HG03432 (cell line): ENCODE data around the gene TEX44.

Source experiments
- ATAC-seq: cut with Tn5 transposase; IDR thresholded peaks from one replicate; pipeline ENCODE4 v1.9.1; 2021; ENCODE audit warnings: mild to moderate bottlenecking, moderate library complexity; ENCODE audit not compliant: unreplicated experiment

The TEX44 gene

GRCh38 chr2:231604685-231605606, 12.3 kb downstream of the TEX44 start:
- ATAC-seq: peak; percentile 85

GRCh38 chr2:231605607-231606091, 13.0 kb downstream of the TEX44 start:
- no peak for ATAC-seq

GRCh38 chr2:231606941-231607340, 14.3 kb downstream of the TEX44 start:
- ATAC-seq: no peak

GRCh38 chr2:231611273-231612108, 18.8 kb downstream of the TEX44 start:
- ATAC-seq: no peak

- no peak for ATAC-seq
Observed at GRCh38 chr2:231612109-231612455, 19.4 kb downstream of the TEX44 start.

DNA sequence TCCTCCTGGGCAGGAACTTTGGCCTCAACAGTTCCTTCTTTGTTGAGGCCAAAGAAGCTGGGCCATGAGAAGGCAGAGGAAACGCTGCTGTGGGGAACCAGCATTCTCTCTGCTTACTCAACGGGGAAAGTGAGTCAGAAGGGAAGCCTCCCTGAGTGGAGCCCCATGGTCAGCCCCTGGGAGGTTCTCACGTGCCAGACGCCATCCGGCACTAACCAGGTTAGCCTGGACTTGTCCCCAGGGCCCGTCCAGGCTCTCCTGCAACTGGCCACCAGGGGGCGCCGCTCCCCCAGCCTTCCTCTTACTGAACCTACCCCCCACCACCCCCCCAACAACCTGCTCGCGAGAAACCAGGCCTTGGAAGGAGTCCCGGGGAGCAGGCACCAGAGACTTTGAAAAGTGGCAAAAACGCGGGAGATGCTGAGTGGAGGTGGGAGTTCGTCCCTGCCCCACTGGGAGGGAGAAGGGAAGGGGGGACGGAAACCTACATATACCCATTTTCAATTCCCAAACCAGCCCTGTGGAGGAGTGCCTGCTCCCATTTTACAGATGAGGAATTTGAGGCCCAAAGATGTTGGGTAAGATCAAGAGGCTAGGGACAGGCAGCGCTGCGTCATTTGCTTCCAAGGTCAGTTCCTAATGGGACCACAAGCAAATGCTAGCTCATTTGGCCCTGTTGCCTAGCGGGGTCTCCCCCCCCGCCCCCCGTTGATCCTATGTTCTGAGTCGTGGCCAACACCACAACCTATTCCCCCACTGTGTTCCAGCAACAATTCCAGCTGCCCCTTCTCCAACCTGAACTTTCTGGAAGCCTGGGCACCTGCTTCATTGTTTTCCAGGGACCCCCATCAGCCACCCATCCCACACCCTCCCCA, 20.0 kb downstream of the TEX44 start:
- peak; percentile 37 for ATAC-seq

GRCh38 chr2:231613331-231613662, 20.6 kb downstream of the TEX44 start:
- no peak for ATAC-seq

DNA sequence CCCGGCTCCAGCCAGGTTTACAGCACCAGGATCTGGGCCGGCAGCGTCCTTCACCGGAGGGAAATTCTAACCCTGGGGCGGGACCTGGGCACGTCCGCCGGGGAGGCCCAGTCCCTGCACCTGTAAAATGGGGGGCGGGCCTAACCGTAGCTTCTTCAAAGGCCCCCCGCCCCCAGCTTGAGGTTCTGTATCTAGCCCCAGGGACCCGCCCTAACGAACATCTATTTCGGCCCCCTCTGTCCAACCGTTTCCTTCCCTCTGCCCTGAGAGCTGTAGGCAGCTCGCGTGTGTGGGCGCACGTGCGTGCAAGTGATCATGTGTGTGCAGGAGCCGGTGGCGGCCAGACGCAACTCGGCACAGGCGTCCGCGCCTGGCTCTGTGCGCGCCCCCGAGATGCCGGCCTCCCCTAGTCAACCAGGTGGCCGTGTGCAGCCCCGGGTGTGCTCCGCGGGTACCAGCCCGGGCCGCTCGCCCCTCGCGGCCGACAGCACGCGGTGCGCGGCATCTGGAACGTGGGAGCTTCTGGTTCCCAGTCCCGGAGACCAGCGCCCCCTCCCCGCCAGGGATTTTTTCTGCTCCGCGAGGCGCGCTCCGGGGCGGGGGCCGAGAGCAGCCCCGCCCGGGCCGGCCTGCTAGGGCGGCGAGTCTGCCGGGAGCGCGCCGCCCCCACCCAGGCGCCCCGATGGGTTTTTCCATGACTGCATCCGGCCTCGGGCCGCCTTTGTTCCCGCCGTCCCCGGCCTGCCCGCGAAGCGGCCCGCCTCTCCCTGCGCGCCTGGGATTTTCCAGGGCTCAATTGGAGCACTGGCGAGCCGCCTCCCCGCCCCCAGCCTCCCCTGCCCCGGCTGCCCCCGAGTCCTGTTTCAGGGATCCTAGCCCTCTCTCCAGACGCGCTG, 21.2 kb downstream of the TEX44 start:
- ATAC-seq: peak; percentile 72

GRCh38 chr2:231614559-231615057, 21.9 kb downstream of the TEX44 start:
- ATAC-seq: no peak

DNA sequence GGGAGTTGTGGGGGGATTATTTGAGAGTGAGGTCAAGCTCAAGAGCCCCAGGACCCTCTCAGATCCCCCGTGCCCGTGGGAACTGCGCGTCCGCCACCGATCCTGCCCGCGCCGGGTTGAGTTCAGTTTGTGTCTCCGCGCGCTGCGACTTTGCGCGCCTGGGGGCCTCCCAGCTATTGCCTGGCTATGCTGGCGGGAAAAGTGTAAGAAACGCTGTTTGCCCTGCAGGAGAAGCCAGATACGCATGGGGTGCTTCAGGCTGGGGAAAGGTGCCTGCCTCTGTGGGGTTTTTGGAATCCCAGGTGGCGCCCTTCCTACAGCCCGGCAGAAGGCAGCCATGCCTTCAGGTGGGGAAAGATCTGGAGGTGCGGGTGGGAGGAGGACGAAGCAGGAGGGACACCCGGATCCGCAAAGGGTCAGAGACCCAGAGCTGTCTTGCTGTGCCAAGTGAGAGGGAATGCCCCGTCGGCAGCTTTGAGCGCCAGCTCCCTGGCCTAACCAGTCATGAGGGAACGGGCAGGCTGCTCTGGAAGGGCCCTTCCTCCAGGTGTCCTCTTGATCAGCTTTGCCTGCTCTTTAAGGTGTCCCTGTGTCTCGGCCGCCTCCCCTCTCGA, 22.5 kb downstream of the TEX44 start:
- ATAC-seq: no peak

DNA sequence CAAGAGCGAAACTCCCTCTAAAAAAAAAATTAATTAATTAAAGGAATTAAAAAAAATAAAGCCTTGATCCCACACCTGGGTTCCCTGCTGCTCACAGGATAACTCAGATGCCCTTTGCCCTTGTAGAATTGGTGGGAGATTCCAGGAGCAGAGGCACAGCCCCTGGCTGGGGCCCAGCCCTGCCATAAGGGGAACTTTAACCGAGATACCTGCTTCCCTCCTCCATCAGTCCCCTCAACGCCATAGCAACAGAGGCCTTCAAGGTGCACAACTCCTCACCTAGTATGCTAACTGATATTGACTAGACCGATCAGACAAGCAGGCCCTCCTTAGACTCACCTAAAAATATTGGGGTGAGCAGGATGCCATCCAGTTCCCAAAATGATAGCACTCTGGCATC, 23.6 kb downstream of the TEX44 start:
- ATAC-seq: no peak

DNA sequence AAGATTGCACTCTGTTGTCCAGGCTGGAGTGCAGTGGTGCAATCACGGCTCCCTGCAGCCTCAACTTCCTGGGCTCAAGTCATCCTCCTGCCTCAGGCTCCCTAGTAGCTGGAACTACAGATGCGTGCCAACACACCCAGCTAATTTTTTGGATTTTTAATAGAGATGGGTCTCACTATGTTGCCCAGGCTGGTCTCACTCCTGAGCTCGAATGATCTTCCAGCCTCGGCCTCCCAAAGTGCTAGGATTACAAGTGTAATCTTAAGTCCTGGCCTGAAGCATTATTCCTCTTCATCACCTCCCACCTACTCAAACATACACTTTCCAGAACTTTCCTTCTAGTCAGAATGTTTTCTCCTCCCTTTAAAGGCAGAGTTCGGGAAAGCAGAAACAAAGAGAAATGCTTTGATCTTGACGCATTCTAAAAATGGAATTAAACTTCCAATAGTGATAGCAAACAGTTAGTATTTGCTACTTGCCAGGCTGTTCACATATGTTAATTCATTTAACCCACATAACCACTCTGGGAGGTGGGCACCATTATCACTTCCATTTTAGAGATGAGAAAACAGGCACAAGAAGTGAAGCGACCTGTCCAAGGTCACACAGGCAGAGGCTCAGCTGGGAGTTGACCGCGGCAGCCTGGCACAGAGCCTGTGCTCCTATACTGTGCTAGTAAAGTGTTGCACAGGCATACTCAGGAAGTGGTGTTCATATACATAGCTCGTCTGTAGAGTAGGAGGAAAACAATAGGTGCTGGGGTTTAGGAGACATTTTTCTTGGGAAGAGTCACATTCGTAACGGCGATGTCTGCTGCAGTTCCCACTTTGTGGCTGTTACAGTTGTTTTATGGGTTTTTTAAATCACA, 24.6 kb downstream of the TEX44 start:
- ATAC-seq: no peak

- peak; percentile 54 for ATAC-seq
Observed at GRCh38 chr2:231621051-231621879, 28.6 kb downstream of the TEX44 start.

GRCh38 chr2:231622963-231623362, 30.3 kb downstream of the TEX44 start:
- ATAC-seq: no peak

DNA sequence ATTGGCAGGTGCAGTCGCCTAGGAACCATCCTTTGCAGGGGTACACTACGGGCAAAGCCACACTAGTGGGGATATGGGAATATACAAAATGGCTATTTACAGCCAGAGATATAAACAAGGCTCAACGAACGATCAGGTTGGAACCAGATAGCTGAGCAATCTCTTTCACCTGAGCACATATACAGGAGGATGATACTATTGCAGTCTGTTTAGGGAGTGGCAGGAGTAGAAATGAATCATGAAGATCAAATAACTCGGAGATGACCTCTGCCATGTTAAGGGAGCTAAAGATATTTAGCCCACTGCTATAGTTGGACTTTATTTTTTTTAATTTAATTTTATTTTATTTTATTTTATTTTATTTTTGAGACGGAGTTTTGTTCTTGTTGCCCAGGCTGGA, 33.8 kb downstream of the TEX44 start:
- no peak for ATAC-seq

- ATAC-seq: no peak
Observed at GRCh38 chr2:231627384-231628120, 34.9 kb downstream of the TEX44 start.
